BLaER1 treated with 17β-estradiol and CSF1 and Interleukin-3, amounts not matched to agents 10 nM and 100 nM (cell line): ENCODE results near the gene TNF.
A peak's percentile ranks its signal among the peaks of the same experiment; 100 is the strongest.

ENCODE experiments used
- H3K27ac ChIP-seq, 11 experiments: shearing (Covaris generic); formaldehyde crosslinking; 2 replicates each; pipeline ENCODE4 v1.8.1; 2022
- H3K27me3 ChIP-seq, 11 experiments: shearing (Covaris generic); formaldehyde crosslinking; 2 replicates each; pipeline ENCODE4 v1.8.1; 2022
- H3K36me3 ChIP-seq, 11 experiments: shearing (Covaris generic); formaldehyde crosslinking; 2 replicates each; pipeline ENCODE4 v1.8.1; 2022
- H3K4me1 ChIP-seq, 10 experiments: shearing (Covaris generic); formaldehyde crosslinking; 2 replicates each; pipeline ENCODE4 v1.8.1; 2022
- H3K4me2 ChIP-seq, 11 experiments: shearing (Covaris generic); formaldehyde crosslinking; 2 replicates each; pipeline ENCODE4 v1.8.1; 2022
- H3K4me3 ChIP-seq, 10 experiments: shearing (Covaris generic); formaldehyde crosslinking; 2 replicates each; pipeline ENCODE4 v1.8.1; 2022
- H3K9ac ChIP-seq, 11 experiments: shearing (Covaris generic); formaldehyde crosslinking; 2 replicates each; pipeline ENCODE4 v1.8.1; 2022
- H3K9me3 ChIP-seq, 11 experiments: shearing (Covaris generic); formaldehyde crosslinking; replicated peaks in 1 of 11; 2 replicates each; pipeline ENCODE4 v1.8.1; 2022
- H4K20me1 ChIP-seq, 11 experiments: shearing (Covaris generic); formaldehyde crosslinking; 2 replicates each; pipeline ENCODE4 v1.8.1; 2022
- Cebpa-rat ChIP-seq, 11 experiments: shearing (Covaris generic); IDR thresholded peaks; 2 replicates each; pipeline ENCODE4 v1.8.1; 2022

The TNF gene

GRCh38 chr6:31578184-31579118 is 3.1 kb downstream of the TNF start:
- peak overlapping the region in 6 of 11 experiments; percentile 84 to 94 (median 86); a peak in 6 of 22 replicates for H3K9ac ChIP-seq
- TF ChIP-seq Cebpa-rat (IDR thresholded peaks at IDR 0.05) = no peak
- H3K4me1 ChIP-seq = peaks cover 80 to 96% (median 91%) of the 10 kb centered on the region in 10 experiments
- H3K27ac ChIP-seq = peak overlapping the region in 2 of 11 experiments; percentile 90 to 93; a peak in 1 of 22 replicates
- peak overlapping the region; percentile 90 to 100 (median 96) for H3K4me2 ChIP-seq
- peaks cover 0 to 31% (median 17%) of the 10 kb centered on the region in 11 experiments; a peak in 15 of 22 replicates for H4K20me1 ChIP-seq
- H3K4me3 ChIP-seq = peak overlapping the region in 8 of 10 experiments; percentile 79 to 89 (median 86); a peak in 13 of 20 replicates
- peaks cover 18 to 28% (median 26%) of the 10 kb centered on the region in 11 experiments for H3K36me3 ChIP-seq
- H3K27me3 ChIP-seq = no peaks in the 10 kb centered on the region
- H3K9me3 ChIP-seq = no peaks in the 10 kb centered on the region

- no peak for TF ChIP-seq Cebpa-rat (IDR thresholded peaks at IDR 0.05)
- H3K9me3 ChIP-seq = no peaks in the 10 kb centered on the region
- no peak overlapping the region for H3K4me3 ChIP-seq
- peaks cover 0 to 31% (median 17%) of the 10 kb centered on the region in 11 experiments; a peak in 15 of 22 replicates for H4K20me1 ChIP-seq
- H3K36me3 ChIP-seq = peaks cover 18 to 28% (median 26%) of the 10 kb centered on the region in 11 experiments
- H3K27ac ChIP-seq = no peak overlapping the region
- H3K27me3 ChIP-seq = no peaks in the 10 kb centered on the region
- H3K9ac ChIP-seq = no peak overlapping the region
- peak overlapping the region; percentile 90 to 100 (median 96); a peak in 20 of 22 replicates for H3K4me2 ChIP-seq
- H3K4me1 ChIP-seq = peaks cover 80 to 95% (median 86%) of the 10 kb centered on the region in 10 experiments
Measured at GRCh38 chr6:31579119-31579505, 3.7 kb downstream of the TNF start.

- Histone ChIP-seq H3K9me3 (no peaks in the 10 kb centered on the region), H3K27ac (peak overlapping the region in 8 of 11 experiments; percentile 2 to 88 (median 83); a peak in 11 of 22 replicates), H3K9ac (peak overlapping the region in 2 of 11 experiments; percentile 87 to 89; a peak in 3 of 22 replicates), H3K27me3 (no peaks in the 10 kb centered on the region), H4K20me1 (peaks cover 0 to 31% (median 17%) of the 10 kb centered on the region in 11 experiments; a peak in 15 of 22 replicates), H3K4me3 (peak overlapping the region in 2 of 10 experiments; percentile 70 to 73; a peak in 1 of 20 replicates), H3K36me3 (peaks cover 18 to 28% (median 26%) of the 10 kb centered on the region in 11 experiments), H3K4me2 (peak overlapping the region; percentile 90 to 100 (median 96)), H3K4me1 (peaks cover 80 to 95% (median 82%) of the 10 kb centered on the region in 10 experiments)
- no peak for TF ChIP-seq Cebpa-rat (IDR thresholded peaks at IDR 0.05)
Measured at GRCh38 chr6:31579546-31580437, 4.4 kb downstream of the TNF start.

GRCh38 chr6:31580438-31580740 is 5.0 kb downstream of the TNF start:
- Histone ChIP-seq H3K4me3 (peak overlapping the region; percentile 69 to 81 (median 76); a peak in 18 of 20 replicates), H3K4me1 (peaks cover 81 to 95% (median 83%) of the 10 kb centered on the region in 10 experiments), H3K36me3 (peaks cover 18 to 28% (median 26%) of the 10 kb centered on the region in 11 experiments), H3K27me3 (no peaks in the 10 kb centered on the region), H3K9ac (peak overlapping the region; percentile 80 to 89 (median 86); a peak in 21 of 22 replicates), H4K20me1 (peaks cover 0 to 31% (median 17%) of the 10 kb centered on the region in 11 experiments; a peak in 15 of 22 replicates), H3K9me3 (no peaks in the 10 kb centered on the region), H3K27ac (peak overlapping the region; percentile 61 to 88 (median 83); a peak in 18 of 22 replicates), H3K4me2 (peak overlapping the region; percentile 90 to 100 (median 96))
- peak in 4 of 11 experiments; percentile 21 to 79 (median 30); a peak in 3 of 22 replicates for TF ChIP-seq Cebpa-rat (IDR thresholded peaks at IDR 0.05)

GRCh38 chr6:31580807-31581433 is 5.6 kb downstream of the TNF start:
- H3K9ac ChIP-seq = peak overlapping the region; percentile 80 to 89 (median 86)
- peak overlapping the region; percentile 69 to 81 (median 76) for H3K4me3 ChIP-seq
- peaks cover 81 to 96% (median 87%) of the 10 kb centered on the region in 10 experiments for H3K4me1 ChIP-seq
- peak overlapping the region; percentile 90 to 100 (median 96) for H3K4me2 ChIP-seq
- peaks cover 18 to 28% (median 26%) of the 10 kb centered on the region in 11 experiments for H3K36me3 ChIP-seq
- TF ChIP-seq Cebpa-rat (IDR thresholded peaks at IDR 0.05) = no peak
- H3K9me3 ChIP-seq = no peaks in the 10 kb centered on the region
- H4K20me1 ChIP-seq = peaks cover 0 to 27% (median 17%) of the 10 kb centered on the region in 11 experiments; a peak in 15 of 22 replicates
- peak overlapping the region; percentile 61 to 88 (median 83); a peak in 21 of 22 replicates for H3K27ac ChIP-seq
- H3K27me3 ChIP-seq = no peaks in the 10 kb centered on the region

- H3K9ac ChIP-seq = peak overlapping the region; percentile 80 to 89 (median 86)
- peak overlapping the region; percentile 61 to 88 (median 83); a peak in 21 of 22 replicates for H3K27ac ChIP-seq
- H3K4me2 ChIP-seq = peak overlapping the region; percentile 90 to 100 (median 96)
- H3K4me1 ChIP-seq = peaks cover 81 to 96% (median 91%) of the 10 kb centered on the region in 10 experiments
- no peak for TF ChIP-seq Cebpa-rat (IDR thresholded peaks at IDR 0.05)
- H3K9me3 ChIP-seq = no peaks in the 10 kb centered on the region
- H3K27me3 ChIP-seq = no peaks in the 10 kb centered on the region
- peaks cover 0 to 20% (median 13%) of the 10 kb centered on the region in 11 experiments; a peak in 15 of 22 replicates for H4K20me1 ChIP-seq
- H3K36me3 ChIP-seq = peaks cover 18 to 26% (median 24%) of the 10 kb centered on the region in 11 experiments
- H3K4me3 ChIP-seq = peak overlapping the region; percentile 69 to 81 (median 76)
Measured at GRCh38 chr6:31581434-31582229, 6.3 kb downstream of the TNF start.

- peak within 1 kb of the TSS; percentile 90 to 100 (median 96) for H3K4me2 ChIP-seq
- peaks cover 81 to 96% (median 91%) of the 10 kb centered on the region in 10 experiments for H3K4me1 ChIP-seq
- TF ChIP-seq Cebpa-rat (IDR thresholded peaks at IDR 0.05) = no peak
- H4K20me1 ChIP-seq = peaks cover 0 to 14% (median 7%) of the 10 kb centered on the region in 11 experiments; a peak in 13 of 22 replicates
- H3K36me3 ChIP-seq = peaks cover 16 to 20% (median 18%) of the 10 kb centered on the region in 11 experiments
- no peaks in the 10 kb centered on the region for H3K27me3 ChIP-seq
- H3K9me3 ChIP-seq = no peaks in the 10 kb centered on the region
- H3K4me3 ChIP-seq = peak within 1 kb of the TSS; percentile 69 to 81 (median 76)
- H3K9ac ChIP-seq = peak within 1 kb of the TSS; percentile 80 to 89 (median 86)
- H3K27ac ChIP-seq = peak within 1 kb of the TSS; percentile 61 to 88 (median 83); a peak in 21 of 22 replicates
Measured at GRCh38 chr6:31582230-31582643, 6.9 kb downstream of the TNF start, which contains the start of gene LTB. Gene LTB (minus strand): TSS chr6:31582424. CDS start chr6:31582417, 7 bp downstream.
